ENCODE data around the gene TSC22D3.

GRCh38 chrX:107677501-107677901, 98.1 kb downstream of the TSC22D3 start:
- TF ChIP-seq PATZ1 (CRISPR knock-in tag; IDR thresholded peaks at IDR 0.05; ENCODE audit: borderline replicate concordance), result no peak
- no peak for TF ChIP-seq ZFP30 (CRISPR knock-in tag; IDR thresholded peaks at IDR 0.05)
- no peak for TF ChIP-seq PPARA (CRISPR knock-in tag; IDR thresholded peaks at IDR 0.05; ENCODE audit: borderline replicate concordance)
